Stimulated activated CD8-positive, alpha-beta memory T cell treated with anti-CD3 and anti-CD28 coated beads, Interleukin-7, amount 100 ng/mL, for 4 hours (primary cell): ENCODE data around the gene EXOC6B.

Experiments used
- DNase-seq, 2 donors: peaks; one replicate each; pipeline ENCODE4 v3.0.0-alpha.2; 2020; ENCODE audit warnings: low read depth in 2 of 2

EXOC6B gene

GRCh38 chr2:72173640-72174321, 652.1 kb downstream of the EXOC6B start:
- no peak for DNase-seq

GRCh38 chr2:72172478-72172877, 653.4 kb downstream of the EXOC6B start:
- DNase-seq, result no peak

GRCh38 chr2:72166279-72166678, 659.6 kb downstream of the EXOC6B start:
- no peak for DNase-seq

GRCh38 chr2:72165792-72166191, 660.0 kb downstream of the EXOC6B start:
- no peak for DNase-seq

GRCh38 chr2:72162574-72162973, 663.3 kb downstream of the EXOC6B start:
- DNase-seq, result no peak

GRCh38 chr2:72159211-72159993, 666.4 kb downstream of the EXOC6B start:
- no peak for DNase-seq

- DNase-seq, result no peak
Measured at GRCh38 chr2:72157871-72158771, 667.7 kb downstream of the EXOC6B start.

GRCh38 chr2:72156872-72157271, 669.0 kb downstream of the EXOC6B start:
- no peak for DNase-seq

- DNase-seq, result no peak
Measured at GRCh38 chr2:72155737-72156136, 670.1 kb downstream of the EXOC6B start.

GRCh38 chr2:72155151-72155550, 670.7 kb downstream of the EXOC6B start:
- no peak for DNase-seq

GRCh38 chr2:72154386-72154975, 671.4 kb downstream of the EXOC6B start:
- DNase-seq, result no peak

GRCh38 chr2:72153924-72154323, 671.9 kb downstream of the EXOC6B start:
- no peak for DNase-seq

GRCh38 chr2:72153026-72153791, 672.6 kb downstream of the EXOC6B start:
- DNase-seq, result no peak

GRCh38 chr2:72150861-72151356, 674.9 kb downstream of the EXOC6B start:
- DNase-seq, result no peak

- DNase-seq, result peak; percentile 17 to 31
Measured at GRCh38 chr2:72150157-72150860, 675.5 kb downstream of the EXOC6B start.

- no peak for DNase-seq
Measured at GRCh38 chr2:72149556-72150156, 676.2 kb downstream of the EXOC6B start.

GRCh38 chr2:72148837-72149555, 676.8 kb downstream of the EXOC6B start:
- no peak for DNase-seq

GRCh38 chr2:72148003-72148836, 677.6 kb downstream of the EXOC6B start:
- no peak for DNase-seq
